GM12878 (cell line): ENCODE data around the gene PPL. TPM values are rescaled to one million over a fixed set of nuclear protein-coding genes. Genes with fewer than 3 reads are reported as not detected.

Source experiments
- ATAC-seq: fragments of 200-7000 bp; cut with Tn5 transposase; 3 replicates; pipeline ENCODE4 v1.9.1; 2020; ENCODE audit warnings: mild to moderate bottlenecking, moderate library complexity
- BruUV-seq: library from RNA; stranded (reverse); fragments of 400-500 nt; replicated peaks from 2 replicates; lab custom pipeline; 2021; lab: Mats Ljungman, UMichigan
- CTCF ChIA-PET: fragments of 300-600 bp; sonication (Branson Sonifier 250); formaldehyde crosslinking; extraction: SDS; loops from one replicate; lab custom pipeline; 2021; ENCODE audit warnings: inconsistent platforms; lab: Yijun Ruan, JAX
- POLR2A ChIA-PET: fragments of 350-600 bp; formaldehyde crosslinking; extraction: SDS; loops from one replicate; lab custom pipeline; 2021; ENCODE audit warnings: inconsistent platforms; lab: Charles Lee
- RAD21 ChIA-PET: fragments of 300-600 bp; sonication (Branson Sonifier 250); formaldehyde crosslinking; loops from one replicate; lab custom pipeline; 2023; ENCODE audit warnings: antibody characterized with exemption; ENCODE audit not compliant: unreplicated experiment; lab: Charles Lee
- SMC1A ChIA-PET: fragments of 300-600 bp; sonication (Branson Sonifier 250); formaldehyde crosslinking; loops from one replicate; lab custom pipeline; 2023; ENCODE audit not compliant: unreplicated experiment, uncharacterized antibody; lab: Charles Lee
- DNase-seq: peaks from one replicate; pipeline ENCODE4 v3.0.0-alpha.2; 2011; ENCODE audit warnings: low read depth, low spot score
- FAIRE-seq: peaks from 3 replicates; lab custom pipeline; 2011; peaks lifted over from hg19 to GRCh38; lab: Jason Lieb, UNC
- H2AFZ ChIP-seq: 2 replicates; pipeline ENCODE4 v1.6.0; 2011; ENCODE audit warnings: low read depth, low read length, control low read depth; ENCODE audit not compliant: control insufficient read depth
- H3K27ac ChIP-seq: 2 replicates; pipeline ENCODE4 v1.5.1; 2011; ENCODE audit warnings: control low read depth; ENCODE audit not compliant: control insufficient read depth, insufficient read depth
- H3K27me3 ChIP-seq, 2 experiments: replicated peaks in 1 of 2; 2 replicates each; pipeline versions ENCODE4 v1.6.0 to v1.6.1; 2011; ENCODE audit warnings: low read length in 1 of 2; ENCODE audit not compliant: control insufficient read depth in 2 of 2, insufficient read depth in 2 of 2
- H3K36me3 ChIP-seq, 2 experiments: 2 replicates each; pipeline ENCODE4 v1.5.1; 2011; ENCODE audit warnings: low read length in 1 of 2; ENCODE audit not compliant: control insufficient read depth in 2 of 2, insufficient read depth in 2 of 2
- H3K4me1 ChIP-seq: 2 replicates; pipeline ENCODE4 v1.6.1; 2011; ENCODE audit warnings: mild to moderate bottlenecking, low read length, moderate library complexity, mixed read lengths; ENCODE audit not compliant: control insufficient read depth, insufficient read depth
- H3K4me2 ChIP-seq: 2 replicates; pipeline ENCODE4 v1.6.0; 2011; ENCODE audit warnings: control low read depth; ENCODE audit not compliant: control insufficient read depth, insufficient read depth
- H3K4me3 ChIP-seq: fragments of 200-600 bp; sonication (generic); 2 replicates; pipeline ENCODE4 v1.5.1; 2016
- H3K79me2 ChIP-seq: 2 replicates; pipeline ENCODE4 v1.6.0; 2011; ENCODE audit warnings: low read length; ENCODE audit not compliant: control insufficient read depth, insufficient read depth
- H3K9ac ChIP-seq: 2 replicates; pipeline ENCODE4 v1.8.0; 2011; ENCODE audit warnings: low read length, control low read depth, mixed read lengths; ENCODE audit not compliant: control insufficient read depth, insufficient read depth
- H3K9me3 ChIP-seq: replicated peaks from 3 replicates; pipeline ENCODE4 v1.5.1; 2011; ENCODE audit warnings: mild to moderate bottlenecking, low read length; ENCODE audit not compliant: control insufficient read depth, insufficient read depth
- H4K20me1 ChIP-seq: 2 replicates; pipeline ENCODE4 v1.6.0; 2011; ENCODE audit not compliant: control insufficient read depth, insufficient read depth
- BHLHE40 ChIP-seq, 2 experiments: fragments of 450-650 bp in 1 of 2; IDR thresholded peaks; 2 replicates each; pipeline ENCODE4 v1.6.1; 2011 to 2017; ENCODE audit warnings: low read depth in 2 of 2, borderline replicate concordance in 1 of 2, improper control_type of control experiment in 1 of 2, low read length in 1 of 2, mild to moderate bottlenecking in 1 of 2
- CHD1 ChIP-seq: IDR thresholded peaks from 2 replicates; pipeline ENCODE4 v1.6.1; 2012; ENCODE audit warnings: low read depth, low read length, improper control_type of control experiment
- CREM ChIP-seq: IDR thresholded peaks from 2 replicates; pipeline ENCODE4 v1.6.1; 2014; ENCODE audit warnings: antibody characterized with exemption, low read depth
- E4F1 ChIP-seq: fragments of 450-650 bp; IDR thresholded peaks from 2 replicates; pipeline ENCODE4 v1.6.1; 2018; ENCODE audit warnings: borderline replicate concordance, mild to moderate bottlenecking; ENCODE audit not compliant: partially characterized antibody
- EP300 ChIP-seq, 2 experiments: fragments of 150-350 bp in 1 of 2; IDR thresholded peaks; 2 replicates each; pipeline ENCODE4 v1.6.1; 2011 to 2012; ENCODE audit warnings: low read depth in 2 of 2, low read length in 2 of 2, borderline replicate concordance in 1 of 2, improper control_type of control experiment in 1 of 2, inconsistent platforms in 1 of 2; ENCODE audit not compliant: control insufficient read depth in 1 of 2
- FOS ChIP-seq: IDR thresholded peaks from 3 replicates; pipeline ENCODE4 v1.6.1; 2011; ENCODE audit warnings: borderline replicate concordance; ENCODE audit not compliant: insufficient read length; ENCODE audit errors: extremely low read depth
- KLF5 ChIP-seq: fragments of 450-650 bp; IDR thresholded peaks from 2 replicates; pipeline ENCODE4 v1.6.1; 2014; ENCODE audit warnings: mild to moderate bottlenecking; ENCODE audit not compliant: partially characterized antibody
- RB1 ChIP-seq: fragments of 450-650 bp; formaldehyde crosslinking; IDR thresholded peaks from 2 replicates; pipeline ENCODE4 v1.6.1; 2017; ENCODE audit warnings: mild to moderate bottlenecking, borderline replicate concordance
- RBBP5 ChIP-seq: fragments of 200-600 bp; sonication (generic); conservative IDR thresholded peaks from 2 replicates; pipeline ENCODE4 v1.6.1; 2016
- ZBTB11 ChIP-seq: fragments of 450-650 bp; formaldehyde crosslinking; IDR thresholded peaks from 2 replicates; pipeline ENCODE4 v1.5.0; 2022; ENCODE audit warnings: mild to moderate bottlenecking, missing genetic modification characterization
- ZNF207 ChIP-seq: fragments of 450-650 bp; IDR thresholded peaks from 2 replicates; pipeline ENCODE4 v1.6.1; 2014; ENCODE audit warnings: antibody characterized with exemption, mild to moderate bottlenecking, borderline replicate concordance
- ZZZ3 ChIP-seq: IDR thresholded peaks from 2 replicates; pipeline ENCODE4 v1.6.1; 2011; ENCODE audit warnings: low read depth; ENCODE audit not compliant: control insufficient read depth, insufficient read length
- WGBS: methylation state at CpG from one replicate; pipeline ENCODE4 v1.1.6; 2016; ENCODE audit warnings: low lambda C conversion rate; ENCODE audit not compliant: insufficient replicate concordance, insufficient coverage; ENCODE audit errors: missing lambda C conversion rate; 5-methylcytosine and 5-hydroxymethylcytosine counted together
- in situ Hi-C: fragments of 300-500 bp; cut with MboI; formaldehyde crosslinking; loops from 9 replicates; pipeline ENCODE4 v1.14.3; 2018; ENCODE audit warnings: mixed read lengths
- intact Hi-C: fragments of 100-400 bp; cut with micrococcal nuclease; formaldehyde crosslinking; loops from one replicate; pipeline ENCODE4 v1.14.2; 2022; ENCODE audit not compliant: unreplicated experiment
- polyA plus RNA-seq, 11 experiments: library from polyadenylated mRNA; depleted of rRNA in 4 of 11; unstranded in 6 of 11; stranded (reverse) in 5 of 11; fragments of >200 nt; fragmentation: Nextera tagmentation in 4 of 11; fragmentation: Illumina TruSeq in 1 of 11; extraction: Ambion mirVana in 4 of 11; extraction: Trizol in 1 of 11; gene quantifications; 1 replicate in 1 of 11; 2 replicates in 10 of 11; pipeline versions ENCODE4 v1.2.1 to v1.2.3, GENCODE V29; 2011 to 2016; ENCODE audit warnings: inconsistent platforms in 2 of 11, missing spikeins in 2 of 11, low read depth in 1 of 11
- total RNA-seq, 4 experiments: library from RNA; depleted of rRNA in 3 of 4; stranded (reverse); fragments of >200 nt in 3 of 4; fragmentation: Illumina TruSeq in 1 of 4; extraction: Trizol in 1 of 4; gene quantifications; 2 replicates each; pipeline versions ENCODE4 v1.2.1 to v1.2.3, GENCODE V29; 2013 to 2021

The PPL gene
- total and polyA plus RNA-seq, 10 of the 15 experiments (the other 5 are each of a cell fraction or from before 2014, with no cell fraction given), result 0.03 to 0.47 (median 0.05) TPM; not detected in 2

GRCh38 chr16:4855804-4856203, 81.1 kb downstream of the PPL start:
- H3K9me3 ChIP-seq, result no peaks in the 10 kb centered on the region
- CTCF ChIA-PET, result no interaction called here
- H3K4me3 ChIP-seq, result no peak overlapping the region
- no peak overlapping the region for H3K27ac ChIP-seq
- BruUV-seq, result no TSS peak
- POLR2A ChIA-PET, result no interaction called here
- no peaks in the 10 kb centered on the region for H3K4me1 ChIP-seq
- no peak for ATAC-seq
- no peak for TF ChIP-seq EP300 (IDR thresholded peaks at IDR 0.05; ENCODE audit: borderline replicate concordance in 1 of 2, control insufficient read depth in 1 of 2, low read depth in 2 of 2, low read length in 2 of 2)
- no peak for TF ChIP-seq ZBTB11
- TF ChIP-seq BHLHE40 (IDR thresholded peaks at IDR 0.05; ENCODE audit: borderline replicate concordance in 1 of 2, low read depth in 2 of 2, low read length in 1 of 2), result no peak
- no peak for TF ChIP-seq CREM
- no peak for TF ChIP-seq FOS
- TF ChIP-seq KLF5, result no peak
- no peak for TF ChIP-seq RBBP5
- TF ChIP-seq ZNF207, result no peak
- TF ChIP-seq RB1, result no peak
- TF ChIP-seq CHD1, result no peak
- TF ChIP-seq ZZZ3, result no peak
- no peak for TF ChIP-seq E4F1
- no peak for DNase-seq
- H2AFZ ChIP-seq, result no peak overlapping the region
- no peak overlapping the region for H3K4me2 ChIP-seq
- H3K36me3 ChIP-seq, result peaks cover 19 to 27% of the 10 kb centered on the region in 2 experiments; a peak in 3 of 4 replicates
- in situ Hi-C loops (no loop called here), intact Hi-C loops (no loop called here)
- H4K20me1 ChIP-seq, result no peaks in the 10 kb centered on the region
- SMC1A ChIA-PET, result no interaction called here
- no peak for FAIRE-seq
- 100% methylated on average over 2 of the region's 2 CpGs for WGBS
- peaks cover 13% of the 10 kb centered on the region for H3K79me2 ChIP-seq
- RAD21 ChIA-PET, result no interaction called here
- H3K9ac ChIP-seq, result no peak overlapping the region
- H3K27me3 ChIP-seq, result no peaks in the 10 kb centered on the region
